ENCODE measurements around the gene PHF5A. TPM values are rescaled to one million over a fixed set of nuclear protein-coding genes. Genes with fewer than 3 reads are reported as not detected.

The PHF5A gene
- polyA plus RNA-seq, 1 of the 3 experiments (the other 2 are of a cell fraction) = 39.6 TPM

DNA sequence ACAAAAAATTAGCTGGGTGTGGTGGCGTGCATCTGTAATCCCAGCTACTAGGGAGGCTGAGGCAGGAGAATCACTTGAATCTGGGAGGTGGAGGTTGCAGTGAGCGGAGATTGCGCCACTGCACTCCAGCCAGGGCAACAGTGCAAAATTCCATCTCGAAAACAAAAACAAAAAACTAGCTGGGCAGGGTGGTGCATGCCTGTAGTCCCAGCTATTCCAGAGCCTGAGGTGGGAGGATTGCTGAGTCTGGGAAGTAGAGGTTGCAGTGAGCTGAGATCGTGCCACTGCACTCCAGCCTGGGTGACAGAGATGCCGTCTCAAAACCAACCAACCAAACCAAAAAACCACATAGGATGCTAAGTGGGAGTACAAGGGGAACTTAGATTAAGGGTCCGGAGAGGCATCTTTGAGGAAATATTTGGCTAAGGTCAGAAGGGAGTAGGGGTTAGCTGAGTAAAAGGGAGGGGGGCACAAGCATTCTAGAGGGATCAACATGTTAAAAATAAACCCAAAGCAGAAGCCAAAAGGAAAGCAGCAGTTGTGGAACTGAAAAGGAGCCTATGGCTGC lies 10.2 kb downstream of the PHF5A start:
- H4K20me1 ChIP-seq (ENCODE audit: insufficient read depth) = no peaks in the 10 kb centered on the region
- no peak for TF ChIP-seq JUND (IDR thresholded peaks at IDR 0.05)
- no peak for TF ChIP-seq TCF12 (IDR thresholded peaks at IDR 0.05)
- no peak for TF ChIP-seq FOXM1 (IDR thresholded peaks at IDR 0.05; ENCODE audit: low read depth)
- TF ChIP-seq FOXJ3 (CRISPR knock-in tag; IDR thresholded peaks at IDR 0.05) = no peak
- TF ChIP-seq RFX5 (IDR thresholded peaks at IDR 0.05; ENCODE audit: low read length) = no peak
- no peak for TF ChIP-seq NFIC (IDR thresholded peaks at IDR 0.05; ENCODE audit: borderline replicate concordance)
- no peak for TF ChIP-seq YY1 (IDR thresholded peaks at IDR 0.05; ENCODE audit: low read depth)
- TF ChIP-seq MXI1 (IDR thresholded peaks at IDR 0.05; ENCODE audit: low read depth, low read length) = no peak
- no peak for TF ChIP-seq GABPA (IDR thresholded peaks at IDR 0.05; ENCODE audit: low read depth)
- TF ChIP-seq MEF2A (IDR thresholded peaks at IDR 0.05; ENCODE audit: borderline replicate concordance, low read depth) = no peak
- TF ChIP-seq CHD2 (IDR thresholded peaks at IDR 0.05; ENCODE audit: low read length, partially characterized antibody) = no peak
- TF ChIP-seq, protein P1, sequence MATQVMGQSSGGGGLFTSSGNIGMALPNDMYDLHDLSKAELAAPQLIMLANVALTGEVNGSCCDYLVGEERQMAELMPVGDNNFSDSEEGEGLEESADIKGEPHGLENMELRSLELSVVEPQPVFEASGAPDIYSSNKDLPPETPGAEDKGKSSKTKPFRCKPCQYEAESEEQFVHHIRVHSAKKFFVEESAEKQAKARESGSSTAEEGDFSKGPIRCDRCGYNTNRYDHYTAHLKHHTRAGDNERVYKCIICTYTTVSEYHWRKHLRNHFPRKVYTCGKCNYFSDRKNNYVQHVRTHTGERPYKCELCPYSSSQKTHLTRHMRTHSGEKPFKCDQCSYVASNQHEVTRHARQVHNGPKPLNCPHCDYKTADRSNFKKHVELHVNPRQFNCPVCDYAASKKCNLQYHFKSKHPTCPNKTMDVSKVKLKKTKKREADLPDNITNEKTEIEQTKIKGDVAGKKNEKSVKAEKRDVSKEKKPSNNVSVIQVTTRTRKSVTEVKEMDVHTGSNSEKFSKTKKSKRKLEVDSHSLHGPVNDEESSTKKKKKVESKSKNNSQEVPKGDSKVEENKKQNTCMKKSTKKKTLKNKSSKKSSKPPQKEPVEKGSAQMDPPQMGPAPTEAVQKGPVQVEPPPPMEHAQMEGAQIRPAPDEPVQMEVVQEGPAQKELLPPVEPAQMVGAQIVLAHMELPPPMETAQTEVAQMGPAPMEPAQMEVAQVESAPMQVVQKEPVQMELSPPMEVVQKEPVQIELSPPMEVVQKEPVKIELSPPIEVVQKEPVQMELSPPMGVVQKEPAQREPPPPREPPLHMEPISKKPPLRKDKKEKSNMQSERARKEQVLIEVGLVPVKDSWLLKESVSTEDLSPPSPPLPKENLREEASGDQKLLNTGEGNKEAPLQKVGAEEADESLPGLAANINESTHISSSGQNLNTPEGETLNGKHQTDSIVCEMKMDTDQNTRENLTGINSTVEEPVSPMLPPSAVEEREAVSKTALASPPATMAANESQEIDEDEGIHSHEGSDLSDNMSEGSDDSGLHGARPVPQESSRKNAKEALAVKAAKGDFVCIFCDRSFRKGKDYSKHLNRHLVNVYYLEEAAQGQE (IDR thresholded peaks at IDR 0.05; ENCODE audit: low read depth, low read length) = no peak
- TF ChIP-seq SIN3A (IDR thresholded peaks at IDR 0.05; ENCODE audit: borderline replicate concordance, low read depth, low read length) = no peak
- TF ChIP-seq, protein P2, sequence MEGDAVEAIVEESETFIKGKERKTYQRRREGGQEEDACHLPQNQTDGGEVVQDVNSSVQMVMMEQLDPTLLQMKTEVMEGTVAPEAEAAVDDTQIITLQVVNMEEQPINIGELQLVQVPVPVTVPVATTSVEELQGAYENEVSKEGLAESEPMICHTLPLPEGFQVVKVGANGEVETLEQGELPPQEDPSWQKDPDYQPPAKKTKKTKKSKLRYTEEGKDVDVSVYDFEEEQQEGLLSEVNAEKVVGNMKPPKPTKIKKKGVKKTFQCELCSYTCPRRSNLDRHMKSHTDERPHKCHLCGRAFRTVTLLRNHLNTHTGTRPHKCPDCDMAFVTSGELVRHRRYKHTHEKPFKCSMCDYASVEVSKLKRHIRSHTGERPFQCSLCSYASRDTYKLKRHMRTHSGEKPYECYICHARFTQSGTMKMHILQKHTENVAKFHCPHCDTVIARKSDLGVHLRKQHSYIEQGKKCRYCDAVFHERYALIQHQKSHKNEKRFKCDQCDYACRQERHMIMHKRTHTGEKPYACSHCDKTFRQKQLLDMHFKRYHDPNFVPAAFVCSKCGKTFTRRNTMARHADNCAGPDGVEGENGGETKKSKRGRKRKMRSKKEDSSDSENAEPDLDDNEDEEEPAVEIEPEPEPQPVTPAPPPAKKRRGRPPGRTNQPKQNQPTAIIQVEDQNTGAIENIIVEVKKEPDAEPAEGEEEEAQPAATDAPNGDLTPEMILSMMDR (IDR thresholded peaks at IDR 0.05) = no peak
- TF ChIP-seq, protein P3, sequence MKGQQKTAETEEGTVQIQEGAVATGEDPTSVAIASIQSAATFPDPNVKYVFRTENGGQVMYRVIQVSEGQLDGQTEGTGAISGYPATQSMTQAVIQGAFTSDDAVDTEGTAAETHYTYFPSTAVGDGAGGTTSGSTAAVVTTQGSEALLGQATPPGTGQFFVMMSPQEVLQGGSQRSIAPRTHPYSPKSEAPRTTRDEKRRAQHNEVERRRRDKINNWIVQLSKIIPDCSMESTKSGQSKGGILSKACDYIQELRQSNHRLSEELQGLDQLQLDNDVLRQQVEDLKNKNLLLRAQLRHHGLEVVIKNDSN (IDR thresholded peaks at IDR 0.05; ENCODE audit: borderline replicate concordance, low read depth) = no peak
- TF ChIP-seq, protein P4, sequence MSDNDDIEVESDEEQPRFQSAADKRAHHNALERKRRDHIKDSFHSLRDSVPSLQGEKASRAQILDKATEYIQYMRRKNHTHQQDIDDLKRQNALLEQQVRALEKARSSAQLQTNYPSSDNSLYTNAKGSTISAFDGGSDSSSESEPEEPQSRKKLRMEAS (IDR thresholded peaks at IDR 0.05; ENCODE audit: low read depth) = no peak
- H3K4me3 ChIP-seq (ENCODE audit: low read depth in 2 of 2, low read length in 1 of 2) = no peak overlapping the region
- no peak overlapping the region for H2AFZ ChIP-seq (ENCODE audit: low read depth)
- H3K4me2 ChIP-seq = no peak overlapping the region
- H3K27me3 ChIP-seq (ENCODE audit: insufficient read depth) = no peaks in the 10 kb centered on the region
- ChIA-PET POLR2A (no interaction called here), CTCF (interaction anchor here (0.9 kb wide), 1 partner anchor 10 kb away, joined by 3 read pairs; the partner anchor contains the start of gene PHF5A)
- WGBS (ENCODE audit: low lambda C conversion rate) = 96% methylated on average over 7 of the region's 7 CpGs
- H3K9me2 ChIP-seq = no peaks in the 10 kb centered on the region
- H3K9ac ChIP-seq = no peak overlapping the region
- no peak overlapping the region for H3K27ac ChIP-seq (ENCODE audit: low read depth in 2 of 2, low read length in 1 of 2)
- H3F3A ChIP-seq (replicated peaks; ENCODE audit: insufficient read depth) = no peaks in the 10 kb centered on the region
- no peaks in the 10 kb centered on the region for H3K4me1 ChIP-seq (ENCODE audit: control insufficient read depth in 1 of 2, insufficient read depth in 2 of 2, low read depth in 1 of 2, low read length in 1 of 2)
- peaks cover 4 to 9% of the 10 kb centered on the region in 2 experiments for H3K36me3 ChIP-seq (replicated peaks in 1 of 2; ENCODE audit: control insufficient read depth in 1 of 2, insufficient read depth in 2 of 2, low read length in 1 of 2)
- H3K79me2 ChIP-seq (ENCODE audit: insufficient read depth) = peaks cover 3% of the 10 kb centered on the region; the same call in 1 of the 2 replicates
- H3K9me3 ChIP-seq = no peaks in the 10 kb centered on the region
- no peak for DNase-seq
